G401 (cell line): ENCODE data around the gene NAXD. TPM values are rescaled to one million over a fixed set of nuclear protein-coding genes. Genes with fewer than 3 reads are reported as not detected.
"Not testable (repeated sequence)": the region's sequence is repeated elsewhere in the genome, so short reads cannot be mapped to it uniquely, and the experiment has no call there.

Source experiments
- DNase-seq: peaks from one replicate; pipeline ENCODE4 v3.0.0-alpha.2; 2015; ENCODE audit warnings: low spot score
- in situ Hi-C: cut with HindIII; loops from 2 replicates; pipeline ENCODE4 v1.10.0; 2016; ENCODE audit warnings: low sequenced_read_pairs, mixed read lengths
- total RNA-seq: library from RNA; depleted of rRNA; stranded (reverse); fragments of >200 nt; shearing (Covaris generic); gene quantifications from 2 replicates; pipeline ENCODE4 v1.2.3, GENCODE V29; 2014

NAXD gene
- total RNA-seq, 1 experiment from 2014 or later, result 22.8 TPM

- no peak for DNase-seq
These were observed 22.7 kb upstream of the NAXD start for GRCh38 chr13:110592665-110593064.

GRCh38 chr13:110593430-110594130 lies 21.8 kb upstream of the NAXD start:
- in situ Hi-C loops, result no loop called here

More at GRCh38 chr13:110592665-110593064, 22.7 kb upstream of the NAXD start:
- in situ Hi-C loops, result no loop called here

GRCh38 chr13:110597041-110597689 lies 18.2 kb upstream of the NAXD start:
- in situ Hi-C loops, result no loop called here
- DNase-seq, result no peak

More at GRCh38 chr13:110593430-110594130, 21.8 kb upstream of the NAXD start:
- DNase-seq, result peak; percentile 68

GRCh38 chr13:110600261-110600819 lies 15.0 kb upstream of the NAXD start:
- in situ Hi-C loops, result no loop called here
- no peak for DNase-seq

- in situ Hi-C loops, result no loop called here
- no peak for DNase-seq
These were observed 14.4 kb upstream of the NAXD start for GRCh38 chr13:110600980-110601379.

- DNase-seq, result no peak
- in situ Hi-C loops, result no loop called here
These were observed 10.2 kb upstream of the NAXD start for GRCh38 chr13:110605132-110605531.

- DNase-seq, in situ Hi-C loops: not testable (repeated sequence)
These were observed 9.1 kb upstream of the NAXD start for GRCh38 chr13:110606281-110606680.

GRCh38 chr13:110607675-110608224 lies 7.6 kb upstream of the NAXD start:
- in situ Hi-C loops, result no loop called here
- no peak for DNase-seq

GRCh38 chr13:110610955-110611595 lies 4.3 kb upstream of the NAXD start:
- DNase-seq, result no peak
- in situ Hi-C loops, result no loop called here

GRCh38 chr13:110615005-110615321 lies 382 bp upstream of the NAXD start:
- in situ Hi-C loops, result no loop called here
- no peak for DNase-seq

GRCh38 chr13:110616103-110617101 lies 1.1 kb downstream of the NAXD start:
- in situ Hi-C loops, result no loop called here
- peak; percentile 18 for DNase-seq

- in situ Hi-C loops, result no loop called here
- DNase-seq, result no peak
These were observed 2.2 kb downstream of the NAXD start for GRCh38 chr13:110617321-110618072.

- no peak for DNase-seq
These were observed 2.8 kb downstream of the NAXD start for GRCh38 chr13:110618167-110618566.

GRCh38 chr13:110618780-110619179 lies 3.4 kb downstream of the NAXD start:
- no peak for DNase-seq
- in situ Hi-C loops, result no loop called here

More at GRCh38 chr13:110618167-110618566, 2.8 kb downstream of the NAXD start:
- in situ Hi-C loops, result no loop called here

- no peak for DNase-seq
- in situ Hi-C loops, result no loop called here
These were observed 5.3 kb downstream of the NAXD start for GRCh38 chr13:110620596-110620995.

GRCh38 chr13:110624766-110625756 lies 9.7 kb downstream of the NAXD start:
- no peak for DNase-seq

GRCh38 chr13:110625771-110626321 lies 10.5 kb downstream of the NAXD start:
- in situ Hi-C loops, result no loop called here
- no peak for DNase-seq

More at GRCh38 chr13:110624766-110625756, 9.7 kb downstream of the NAXD start:
- in situ Hi-C loops, result no loop called here
